Left renal cortex interstitium (tissue), 4 donors: ENCODE data around the gene C15orf62. TPM values are rescaled to one million over a fixed set of nuclear protein-coding genes. Genes with fewer than 3 reads are reported as not detected.
A peak's percentile ranks its signal among the peaks of the same experiment; 100 is the strongest.

Experiments used
- DNase-seq, 4 donors: peaks; one replicate each; pipeline ENCODE4 v3.0.0-alpha.2; 2013; ENCODE audit warnings: low read depth in 4 of 4, low spot score in 2 of 4, missing footprints in 1 of 4
- polyA plus RNA-seq, 4 donors: library from polyadenylated mRNA; unstranded; fragments of 120-200 nt; gene quantifications; one replicate each; pipeline ENCODE4 v1.2.1, GENCODE V29; 2013; ENCODE audit not compliant: insufficient read length in 4 of 4

C15orf62 gene
- polyA plus RNA-seq, 4 donors = 1.6 to 4.9 (median 3.2) TPM

- no peak for DNase-seq
These were observed 6.2 kb downstream of the C15orf62 start for GRCh38 chr15:40775740-40776536.

DNA sequence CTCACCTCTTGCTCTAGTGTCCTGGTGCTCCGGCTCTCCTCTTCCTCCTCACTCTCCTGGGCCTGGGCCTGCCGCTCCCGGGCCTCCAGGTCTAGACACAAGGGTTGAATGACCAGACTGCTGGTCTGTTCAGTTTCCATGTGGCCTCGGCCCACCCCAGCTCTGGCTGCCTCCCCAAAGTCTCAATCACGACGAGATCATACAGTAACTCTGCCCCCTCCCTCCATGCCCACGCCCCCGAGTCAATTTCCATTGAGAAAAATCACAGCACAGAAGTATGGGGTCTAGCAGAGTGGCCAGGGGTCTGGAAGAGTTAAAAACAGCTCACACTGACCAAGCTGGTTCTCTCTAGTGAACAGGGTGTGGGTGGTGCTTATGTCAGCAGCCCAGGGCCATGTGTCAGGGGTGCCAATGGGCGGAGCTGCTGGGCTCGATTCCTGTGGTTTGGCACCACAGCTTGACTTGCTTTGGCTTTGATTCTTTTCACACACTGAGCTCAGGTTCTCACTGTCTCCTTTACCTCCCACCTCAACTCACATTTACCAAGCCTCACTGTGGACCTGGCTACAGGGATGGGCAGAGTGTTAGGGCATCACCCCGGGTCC lies 6.9 kb downstream of the C15orf62 start:
- DNase-seq = no peak

DNA sequence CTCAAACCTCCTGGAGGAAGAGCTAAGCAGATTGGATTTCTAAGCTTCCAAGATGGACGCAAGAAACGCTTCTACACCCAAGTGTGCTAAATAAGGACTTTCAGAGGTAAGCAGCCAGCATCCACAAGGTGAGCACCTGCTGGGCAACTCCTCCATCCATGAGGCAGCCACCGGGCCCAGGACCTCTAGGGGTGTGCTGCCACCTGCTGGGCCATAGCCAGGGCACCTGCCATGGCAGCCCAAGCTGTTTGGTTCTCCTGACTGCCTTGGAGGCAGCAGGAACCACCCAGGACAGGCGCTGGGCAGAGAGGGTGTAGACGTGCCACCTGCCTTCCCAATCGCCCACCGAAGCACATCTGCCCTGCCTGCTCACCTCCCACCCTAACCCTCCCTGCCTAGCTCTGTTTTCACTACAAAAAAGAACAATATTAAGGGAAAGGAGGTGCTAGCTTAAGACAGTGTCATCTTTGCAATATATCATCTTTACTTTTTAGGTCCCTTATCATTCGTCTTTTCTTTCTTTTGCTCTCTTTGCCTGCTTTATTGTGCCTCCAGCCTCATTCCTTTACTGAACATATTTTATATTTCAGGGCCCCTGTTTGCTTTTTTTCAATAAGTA lies 12.9 kb downstream of the C15orf62 start:
- DNase-seq = no peak

DNA sequence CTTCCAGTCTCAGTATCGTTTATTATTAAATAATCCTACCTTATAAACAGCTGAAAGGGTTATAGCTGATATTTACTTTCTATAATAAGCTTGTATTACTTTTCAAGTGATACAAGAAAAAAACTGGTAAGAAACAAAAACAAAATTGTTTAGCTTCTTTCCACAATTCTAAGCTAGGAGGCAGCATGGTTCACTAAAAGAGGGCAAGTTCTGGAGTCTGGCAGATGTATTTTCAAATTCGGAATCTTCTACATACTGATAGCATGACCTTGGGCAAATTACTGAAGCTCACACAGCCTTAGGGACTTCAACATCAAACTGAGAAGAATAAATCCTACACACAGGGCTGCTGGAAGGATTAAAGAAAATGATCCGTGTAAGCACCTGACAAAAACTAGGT lies 15.4 kb downstream of the C15orf62 start:
- no peak for DNase-seq

GRCh38 chr15:40785814-40786213 lies 16.0 kb downstream of the C15orf62 start:
- no peak for DNase-seq

GRCh38 chr15:40787344-40787841 lies 17.6 kb downstream of the C15orf62 start:
- peak in 1 of 4 donors; percentile 53 for DNase-seq

DNA sequence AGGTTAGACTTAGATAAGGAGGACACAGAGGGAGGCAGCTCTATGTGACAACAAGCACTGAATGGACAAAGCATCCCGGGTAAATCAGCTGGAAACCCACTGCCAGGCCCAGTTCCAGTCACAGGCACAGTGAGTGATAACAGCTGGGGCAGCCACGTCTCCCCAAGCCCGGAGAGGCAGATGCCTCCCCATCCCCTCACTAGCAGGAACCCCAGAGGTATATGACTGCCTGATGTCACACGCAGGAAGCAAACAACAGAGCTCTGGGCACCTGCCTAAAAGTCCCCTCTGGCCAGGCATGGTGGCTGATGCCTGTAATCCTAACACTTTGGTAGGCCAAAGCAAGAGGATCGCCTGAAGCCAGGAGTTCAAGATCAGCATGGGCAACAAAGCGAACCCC lies 18.2 kb downstream of the C15orf62 start:
- no peak for DNase-seq

DNA sequence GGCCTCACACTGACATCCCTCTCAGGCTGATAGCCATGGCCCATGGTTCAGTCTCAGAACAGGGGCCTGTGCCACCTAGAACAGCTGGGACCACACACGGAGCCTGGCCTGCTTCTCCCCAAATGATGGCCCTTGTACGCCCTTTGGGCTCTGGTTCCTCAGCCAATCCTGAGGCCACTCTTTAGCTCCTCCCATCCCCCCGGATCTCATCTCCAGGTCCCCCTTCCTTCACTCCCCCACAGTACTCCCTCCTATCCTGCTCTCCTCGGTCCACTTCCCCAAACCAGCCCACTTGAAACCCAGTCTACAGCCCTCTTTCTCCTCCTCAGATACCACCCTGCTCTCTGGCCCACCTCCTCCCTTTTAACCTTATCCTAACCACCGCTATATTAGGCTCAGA lies 19.3 kb downstream of the C15orf62 start:
- DNase-seq = no peak

GRCh38 chr15:40789999-40790398 lies 20.2 kb downstream of the C15orf62 start:
- no peak for DNase-seq

DNA sequence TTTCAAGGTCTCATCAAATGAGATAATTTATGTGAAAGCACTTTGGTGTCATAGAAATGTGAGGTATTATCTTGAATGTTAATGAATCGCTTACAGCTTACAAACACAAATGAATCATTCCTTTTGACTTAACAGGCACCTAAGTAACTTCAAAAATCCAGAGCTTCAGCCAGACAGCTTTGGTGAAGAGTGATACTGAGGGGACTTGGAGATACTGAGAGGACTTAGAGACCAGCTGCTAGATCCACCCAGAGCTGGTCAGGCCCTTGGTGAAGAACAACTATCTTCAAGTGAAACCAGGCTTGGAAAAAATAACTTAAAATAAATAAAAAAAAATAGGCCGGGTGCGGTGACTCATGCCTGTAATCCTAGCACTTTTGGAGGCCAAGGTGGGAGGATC lies 20.9 kb downstream of the C15orf62 start:
- no peak for DNase-seq

DNA sequence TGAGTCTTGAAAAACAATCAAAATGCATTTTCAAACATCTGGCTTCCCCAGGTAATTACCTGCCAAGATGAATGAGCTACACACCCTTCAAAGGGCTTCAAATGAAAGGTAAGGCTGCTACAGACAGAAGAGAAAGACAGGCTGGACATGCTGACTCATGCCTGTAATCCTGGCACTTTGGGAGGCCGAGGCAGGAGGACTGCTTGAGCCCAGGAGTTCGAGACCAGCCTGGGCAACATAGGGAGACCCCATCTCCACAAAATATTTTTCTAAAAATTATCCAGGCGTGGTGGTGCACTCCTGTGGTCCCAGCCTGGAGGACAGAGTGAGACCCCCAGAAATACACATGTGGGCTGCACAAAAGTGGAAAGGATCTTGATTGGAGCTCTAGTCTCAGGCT lies 22.6 kb downstream of the C15orf62 start:
- no peak for DNase-seq

DNA sequence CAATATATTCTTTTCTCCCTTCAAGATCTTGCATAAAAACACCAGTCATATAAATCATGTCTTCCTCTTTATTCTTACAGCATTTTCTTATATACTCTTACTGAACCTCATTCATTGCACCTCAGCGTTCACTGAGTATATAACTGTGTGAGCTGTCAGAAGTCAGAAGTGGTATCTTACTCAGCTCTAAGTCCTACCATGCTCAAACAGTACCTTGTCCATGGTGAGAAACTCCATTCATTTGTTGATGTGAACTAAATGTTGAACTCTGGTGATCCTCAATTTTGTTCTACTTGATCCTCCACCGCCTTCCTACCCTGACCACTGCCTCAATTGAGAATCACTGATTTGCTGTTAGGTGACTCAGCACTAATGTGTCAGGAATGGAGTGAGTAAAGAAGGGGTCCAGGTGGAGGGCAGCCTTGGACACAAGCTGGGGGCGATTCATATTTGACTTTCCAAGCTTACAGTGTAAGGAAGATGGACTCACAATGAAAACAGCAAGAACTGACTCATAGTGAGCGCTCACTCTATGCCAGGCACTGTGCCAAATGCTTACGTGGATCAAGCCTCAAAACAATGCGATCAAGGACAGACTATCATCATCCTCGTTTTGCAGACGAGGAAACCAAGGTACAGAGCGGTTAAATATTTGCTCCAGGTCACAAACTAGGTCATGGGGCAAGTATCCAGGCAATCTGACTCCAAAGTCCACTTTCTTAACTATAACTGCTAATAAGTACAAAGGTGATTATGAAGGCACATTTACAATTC lies 23.6 kb downstream of the C15orf62 start:
- no peak for DNase-seq

- no peak for DNase-seq
These were observed 26.3 kb downstream of the C15orf62 start for GRCh38 chr15:40796041-40796440.

DNA sequence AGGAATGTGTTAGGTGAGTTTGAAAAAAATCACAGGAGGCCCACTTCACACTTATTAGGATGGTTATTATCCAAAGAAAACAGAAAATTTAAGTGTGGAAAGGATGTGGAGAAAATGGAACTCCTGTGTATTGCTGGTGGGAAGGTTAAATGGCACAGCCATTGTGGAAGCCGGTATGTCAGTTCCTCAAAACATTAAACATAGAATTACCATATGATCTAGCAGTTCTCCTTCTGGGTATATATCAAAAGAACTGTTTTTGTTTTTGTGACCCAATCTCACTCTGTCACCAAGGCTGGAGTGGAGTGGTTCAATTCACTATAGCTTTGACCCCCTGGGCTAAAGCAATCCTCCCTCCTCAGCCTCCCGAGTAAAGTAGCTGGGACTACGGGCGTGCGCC lies 26.7 kb downstream of the C15orf62 start:
- DNase-seq = no peak

DNA sequence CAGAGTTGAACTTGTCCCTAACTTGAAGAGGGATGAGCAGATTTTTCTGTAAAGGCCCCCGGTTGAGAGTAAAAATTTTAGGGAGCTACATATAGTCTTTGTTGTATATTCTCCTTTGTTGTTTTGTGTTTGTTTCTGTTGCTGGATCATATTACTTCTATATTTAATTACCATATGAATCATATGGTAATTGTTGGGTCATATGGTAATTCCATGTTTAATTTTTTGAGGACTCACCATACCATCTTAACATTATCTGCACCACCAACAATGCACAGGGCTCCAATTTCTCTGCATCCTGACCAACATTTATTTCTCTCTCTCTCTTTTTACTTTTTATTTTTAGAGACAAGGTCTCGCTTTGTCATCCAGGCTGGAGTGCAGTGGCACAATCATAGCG lies 29.7 kb downstream of the C15orf62 start:
- DNase-seq = no peak

- no peak for DNase-seq
These were observed 33.3 kb downstream of the C15orf62 start for GRCh38 chr15:40803076-40803475.

GRCh38 chr15:40803688-40804087 lies 33.9 kb downstream of the C15orf62 start:
- no peak for DNase-seq

DNA sequence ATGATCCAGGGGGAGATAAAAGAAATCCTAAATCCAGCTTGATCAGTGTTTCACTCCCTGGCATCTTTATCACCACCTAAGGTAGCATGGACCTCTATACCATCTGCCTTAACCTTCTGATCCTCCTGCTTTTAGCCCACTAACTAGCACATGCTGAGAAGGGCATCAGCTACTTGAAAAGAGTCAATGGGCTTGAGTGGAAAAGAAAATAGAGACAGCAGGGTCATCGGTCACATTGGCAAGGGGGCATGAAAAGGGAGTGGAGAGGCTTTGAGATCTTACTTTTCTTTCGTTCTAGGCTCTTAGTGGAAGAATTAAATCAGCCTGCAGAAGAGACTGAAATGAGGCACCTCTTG lies 36.9 kb downstream of the C15orf62 start:
- no peak for DNase-seq

DNA sequence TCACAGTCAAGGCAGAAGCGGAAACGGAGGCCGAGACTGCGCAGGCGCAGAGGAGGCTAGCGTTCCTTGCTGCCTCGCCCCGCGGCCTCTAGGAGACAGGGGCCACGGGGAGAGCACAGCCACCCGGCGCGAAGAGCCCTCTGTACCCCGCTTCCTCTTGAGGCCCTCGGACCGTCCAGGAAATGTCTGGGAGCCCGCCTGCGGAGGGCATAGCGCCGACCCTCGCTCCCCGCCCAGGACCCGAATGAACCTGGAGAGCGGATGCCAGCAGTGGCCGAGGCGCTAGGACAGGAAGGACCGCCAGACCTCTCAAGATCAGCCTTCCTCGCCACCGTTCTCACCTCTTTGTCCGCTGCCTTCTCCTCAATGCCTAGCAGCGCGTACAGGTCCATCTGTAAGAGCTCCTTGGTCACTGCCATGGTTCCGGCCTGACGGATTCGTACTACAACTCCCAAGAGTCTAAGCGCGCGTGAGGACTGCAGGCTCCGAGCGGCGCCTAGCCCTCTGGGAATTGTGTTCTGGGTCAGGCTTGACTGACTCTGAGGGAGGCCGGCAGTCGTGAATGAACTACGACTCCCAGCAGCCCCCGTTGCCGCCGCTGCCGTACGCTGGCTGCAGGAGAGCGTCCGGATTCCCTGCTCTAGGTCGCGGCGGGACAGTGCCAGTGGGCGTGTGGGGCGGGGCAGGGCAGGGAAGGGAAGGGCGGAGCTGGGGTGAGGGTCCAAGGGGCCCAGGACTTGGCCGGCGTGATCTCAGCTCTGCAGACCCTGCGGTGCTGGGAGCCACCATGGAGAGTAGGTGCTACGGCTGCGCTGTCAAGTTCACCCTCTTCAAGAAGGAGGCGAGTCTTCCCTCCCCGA lies 37.5 kb downstream of the C15orf62 start, which contains the start of the genes DNAJC17 and ZFYVE19:
Gene DNAJC17, minus strand, starts transcription at position 446 of the 860 bp plus-strand sequence. Its CDS starts 27 bp downstream, at position 419.
Gene ZFYVE19, plus strand, starts transcription at position 62 of the 860 bp plus-strand sequence. Its CDS starts 501 bp downstream, at position 563.
- DNase-seq = peak; percentile 83 to 97 (median 90)
